Activated naive CD4-positive, alpha-beta T cell treated with anti-CD3 and anti-CD28 coated beads, Interleukin-2, amount 50 U/mL, for 24 hours (primary cell): ENCODE measurements around the gene KANSL1.
"Not testable (repeated sequence)": the region's sequence is repeated elsewhere in the genome, so short reads cannot be mapped to it uniquely, and the experiment has no call there.

Experiments
- H3K27ac Mint-ChIP-seq: one replicate; pipeline ENCODE4 v1.8.0; 2021; ENCODE audit warnings: mild to moderate bottlenecking, mixed read lengths
- H3K27me3 Mint-ChIP-seq: one replicate; pipeline ENCODE4 v1.8.0; 2021; ENCODE audit warnings: mixed read lengths
- H3K36me3 Mint-ChIP-seq: one replicate; pipeline ENCODE4 v1.8.0; 2021; ENCODE audit warnings: mixed read lengths
- H3K4me1 Mint-ChIP-seq: one replicate; pipeline ENCODE4 v1.8.0; 2021; ENCODE audit warnings: mixed read lengths
- H3K4me3 Mint-ChIP-seq: one replicate; pipeline ENCODE4 v1.8.0; 2021; ENCODE audit warnings: mild to moderate bottlenecking, mixed read lengths
- H3K9me3 Mint-ChIP-seq: one replicate; pipeline ENCODE4 v1.8.0; 2021; ENCODE audit warnings: mixed read lengths

The KANSL1 gene, protein sequence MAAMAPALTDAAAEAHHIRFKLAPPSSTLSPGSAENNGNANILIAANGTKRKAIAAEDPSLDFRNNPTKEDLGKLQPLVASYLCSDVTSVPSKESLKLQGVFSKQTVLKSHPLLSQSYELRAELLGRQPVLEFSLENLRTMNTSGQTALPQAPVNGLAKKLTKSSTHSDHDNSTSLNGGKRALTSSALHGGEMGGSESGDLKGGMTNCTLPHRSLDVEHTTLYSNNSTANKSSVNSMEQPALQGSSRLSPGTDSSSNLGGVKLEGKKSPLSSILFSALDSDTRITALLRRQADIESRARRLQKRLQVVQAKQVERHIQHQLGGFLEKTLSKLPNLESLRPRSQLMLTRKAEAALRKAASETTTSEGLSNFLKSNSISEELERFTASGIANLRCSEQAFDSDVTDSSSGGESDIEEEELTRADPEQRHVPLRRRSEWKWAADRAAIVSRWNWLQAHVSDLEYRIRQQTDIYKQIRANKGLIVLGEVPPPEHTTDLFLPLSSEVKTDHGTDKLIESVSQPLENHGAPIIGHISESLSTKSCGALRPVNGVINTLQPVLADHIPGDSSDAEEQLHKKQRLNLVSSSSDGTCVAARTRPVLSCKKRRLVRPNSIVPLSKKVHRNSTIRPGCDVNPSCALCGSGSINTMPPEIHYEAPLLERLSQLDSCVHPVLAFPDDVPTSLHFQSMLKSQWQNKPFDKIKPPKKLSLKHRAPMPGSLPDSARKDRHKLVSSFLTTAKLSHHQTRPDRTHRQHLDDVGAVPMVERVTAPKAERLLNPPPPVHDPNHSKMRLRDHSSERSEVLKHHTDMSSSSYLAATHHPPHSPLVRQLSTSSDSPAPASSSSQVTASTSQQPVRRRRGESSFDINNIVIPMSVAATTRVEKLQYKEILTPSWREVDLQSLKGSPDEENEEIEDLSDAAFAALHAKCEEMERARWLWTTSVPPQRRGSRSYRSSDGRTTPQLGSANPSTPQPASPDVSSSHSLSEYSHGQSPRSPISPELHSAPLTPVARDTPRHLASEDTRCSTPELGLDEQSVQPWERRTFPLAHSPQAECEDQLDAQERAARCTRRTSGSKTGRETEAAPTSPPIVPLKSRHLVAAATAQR (N-terminal part only)

DNA sequence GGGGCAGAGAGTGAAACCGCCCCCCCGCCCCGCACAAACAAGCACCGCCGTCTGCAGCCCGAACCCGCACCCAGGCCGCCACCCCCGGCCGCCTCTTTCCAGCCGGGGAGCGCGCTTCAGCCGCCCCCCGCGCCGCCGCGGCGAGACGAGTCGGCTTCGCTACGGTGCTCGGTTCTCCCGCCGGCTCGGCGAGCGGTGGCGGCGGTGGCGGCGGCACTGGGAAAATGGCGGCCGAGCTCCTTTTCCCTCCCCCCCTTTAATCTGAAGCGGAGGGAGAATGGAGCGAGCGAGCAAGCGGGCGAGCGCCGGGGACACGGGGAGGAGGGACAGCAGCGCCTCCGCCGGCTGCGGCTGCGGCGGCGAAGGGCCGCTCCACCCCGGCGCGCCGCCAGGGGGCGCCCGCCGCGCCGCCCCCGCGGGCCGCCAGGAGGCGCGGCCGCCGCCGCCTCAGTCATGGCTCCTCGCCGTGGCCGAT is at the start of gene KANSL1:
Gene KANSL1, minus strand, starts transcription at position 279 of the 475 bp plus-strand sequence. CDS start 21,286 bp downstream, outside the sequence.
- no peaks in the 10 kb centered on the region for H3K9me3 Mint-ChIP-seq
- H3K36me3 Mint-ChIP-seq = peaks cover 2% of the 10 kb centered on the region
- peak within 1 kb of the TSS; percentile 90 for H3K4me3 Mint-ChIP-seq
- peaks cover 66% of the 10 kb centered on the region for H3K4me1 Mint-ChIP-seq
- no peaks in the 10 kb centered on the region for H3K27me3 Mint-ChIP-seq
- H3K27ac Mint-ChIP-seq = peak within 1 kb of the TSS; percentile 99

DNA sequence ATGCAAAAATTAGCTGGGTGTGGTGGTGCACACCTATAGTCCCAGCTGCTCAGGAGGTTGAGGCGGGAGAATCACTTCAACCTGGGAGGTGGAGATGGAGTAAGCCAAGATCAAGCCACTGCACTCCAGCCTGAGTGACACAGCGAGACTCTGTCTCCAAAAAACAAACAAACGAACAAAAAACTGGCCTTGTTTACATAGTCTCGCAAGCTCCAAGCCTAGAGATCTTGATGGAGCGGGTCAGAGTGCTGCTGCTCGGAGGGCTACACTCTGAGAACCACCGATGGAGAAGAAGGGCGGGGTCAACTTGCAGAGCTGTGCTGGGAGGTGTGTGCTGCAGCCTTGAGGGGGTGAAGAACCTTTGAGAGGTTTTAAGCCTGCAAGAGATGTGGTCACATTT is 38.1 kb upstream of the KANSL1 start:
- not testable (repeated sequence) for H3K27me3 Mint-ChIP-seq, H3K27ac Mint-ChIP-seq, H3K9me3 Mint-ChIP-seq, H3K4me1 Mint-ChIP-seq, H3K36me3 Mint-ChIP-seq, H3K4me3 Mint-ChIP-seq

- H3K4me3 Mint-ChIP-seq = peak overlapping the region; percentile 96
- not testable (repeated sequence) for H3K36me3 Mint-ChIP-seq
These were observed 32.1 kb upstream of the KANSL1 start for GRCh38 chr17:46225274-46225794.

DNA sequence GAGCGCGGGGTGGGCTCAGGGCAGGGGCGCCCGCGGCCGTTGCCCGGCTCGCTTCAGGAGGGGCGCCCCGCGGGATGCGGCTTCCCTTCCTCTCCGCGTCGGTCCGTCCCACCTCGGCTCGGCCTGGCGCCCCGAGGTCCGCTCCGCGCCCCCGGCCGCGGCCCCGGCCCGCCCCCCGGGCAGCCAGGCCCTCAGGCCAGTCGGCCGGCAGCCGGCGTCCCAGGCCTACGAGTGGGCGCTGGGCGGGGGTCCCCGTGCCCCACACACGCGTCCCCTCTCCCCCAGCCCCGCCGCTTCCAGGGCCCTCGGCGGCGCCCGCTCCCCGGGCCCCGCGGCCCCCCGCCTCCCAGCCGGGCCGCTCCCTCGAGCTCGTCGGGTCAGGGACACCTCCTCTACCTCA is 31.6 kb upstream of the KANSL1 start:
- H3K27me3 Mint-ChIP-seq, H3K36me3 Mint-ChIP-seq, H3K9me3 Mint-ChIP-seq, H3K27ac Mint-ChIP-seq: not testable (repeated sequence)
- Mint-ChIP-seq H3K4me1 (peaks cover 12% of the 10 kb centered on the region), H3K4me3 (peak overlapping the region; percentile 96)

More at GRCh38 chr17:46225274-46225794, 32.1 kb upstream of the KANSL1 start:
- peak overlapping the region; percentile 87 for H3K27ac Mint-ChIP-seq
- peaks cover 12% of the 10 kb centered on the region for H3K4me1 Mint-ChIP-seq
- not testable (repeated sequence) for H3K27me3 Mint-ChIP-seq, H3K9me3 Mint-ChIP-seq

DNA sequence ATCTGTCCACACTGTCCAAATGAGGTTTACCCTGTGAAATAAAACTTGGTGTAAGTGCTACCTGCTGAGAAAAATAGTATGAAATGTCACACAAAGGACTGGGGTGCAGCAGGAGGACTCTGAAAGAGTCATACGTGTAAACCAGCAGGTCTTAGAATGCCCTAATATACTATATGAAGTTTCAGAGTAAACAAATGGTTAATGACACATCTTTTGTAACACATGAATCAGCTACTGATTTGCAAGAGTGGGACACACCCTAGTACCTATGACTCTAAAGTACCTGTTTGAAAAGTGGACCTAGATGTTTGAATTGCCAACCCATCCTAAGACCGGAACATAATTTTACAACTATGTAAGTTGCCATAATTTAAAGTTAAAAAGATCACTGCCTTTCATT is 29.8 kb upstream of the KANSL1 start:
- H3K4me3 Mint-ChIP-seq = peak overlapping the region; percentile 57
- not testable (repeated sequence) for H3K9me3 Mint-ChIP-seq, H3K36me3 Mint-ChIP-seq, H3K27ac Mint-ChIP-seq, H3K27me3 Mint-ChIP-seq
- peaks cover 12% of the 10 kb centered on the region for H3K4me1 Mint-ChIP-seq

DNA sequence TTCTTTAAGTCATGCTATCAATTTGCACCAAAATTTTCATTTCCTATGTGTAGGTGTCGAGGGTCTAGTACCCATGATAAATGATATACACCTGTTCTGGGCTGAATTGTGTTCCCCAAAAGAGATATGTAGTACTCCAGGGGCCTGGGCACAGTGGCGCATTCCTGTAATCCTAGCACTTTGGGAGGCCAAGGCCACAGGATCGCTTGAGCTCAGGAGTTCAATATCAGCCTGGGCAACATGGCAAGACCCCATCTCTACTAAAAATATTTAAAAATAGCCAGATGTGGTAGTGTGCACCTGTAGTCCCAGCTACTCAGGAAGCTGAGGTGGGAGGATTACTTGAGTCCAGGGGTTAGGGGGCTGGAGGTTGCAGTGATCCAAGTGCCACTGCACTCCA is 23.5 kb upstream of the KANSL1 start:
- no peaks in the 10 kb centered on the region for H3K27me3 Mint-ChIP-seq
- H3K4me3 Mint-ChIP-seq = no peak overlapping the region
- peaks cover 31% of the 10 kb centered on the region for H3K4me1 Mint-ChIP-seq
- no peaks in the 10 kb centered on the region for H3K9me3 Mint-ChIP-seq
- no peak overlapping the region for H3K27ac Mint-ChIP-seq
- H3K36me3 Mint-ChIP-seq = peaks cover 4% of the 10 kb centered on the region

- H3K27me3 Mint-ChIP-seq = no peaks in the 10 kb centered on the region
- H3K4me1 Mint-ChIP-seq = peaks cover 51% of the 10 kb centered on the region
- peaks cover 6% of the 10 kb centered on the region for H3K36me3 Mint-ChIP-seq
- H3K27ac Mint-ChIP-seq = peak overlapping the region; percentile 68
- H3K4me3 Mint-ChIP-seq = peak overlapping the region; percentile 3
- H3K9me3 Mint-ChIP-seq = no peaks in the 10 kb centered on the region
These were observed 19.6 kb upstream of the KANSL1 start for GRCh38 chr17:46212634-46213435.

- peaks cover 65% of the 10 kb centered on the region for H3K4me1 Mint-ChIP-seq
- no peaks in the 10 kb centered on the region for H3K9me3 Mint-ChIP-seq
- H3K4me3 Mint-ChIP-seq = no peak overlapping the region
- no peak overlapping the region for H3K27ac Mint-ChIP-seq
- H3K27me3 Mint-ChIP-seq = no peaks in the 10 kb centered on the region
- H3K36me3 Mint-ChIP-seq = peaks cover 4% of the 10 kb centered on the region
These were observed 15.8 kb upstream of the KANSL1 start for GRCh38 chr17:46208997-46209396.

GRCh38 chr17:46205975-46206374 is 12.7 kb upstream of the KANSL1 start:
- Mint-ChIP-seq H3K27ac (no peak overlapping the region), H3K9me3 (no peaks in the 10 kb centered on the region), H3K27me3 (no peaks in the 10 kb centered on the region), H3K4me1 (peaks cover 66% of the 10 kb centered on the region), H3K4me3 (no peak overlapping the region), H3K36me3 (peaks cover 4% of the 10 kb centered on the region)

- Mint-ChIP-seq H3K27ac (no peak overlapping the region), H3K4me3 (no peak overlapping the region), H3K27me3 (no peaks in the 10 kb centered on the region), H3K9me3 (no peaks in the 10 kb centered on the region), H3K36me3 (peaks cover 5% of the 10 kb centered on the region), H3K4me1 (peaks cover 76% of the 10 kb centered on the region)
These were observed 9.2 kb upstream of the KANSL1 start for GRCh38 chr17:46202424-46202823.

- Mint-ChIP-seq H3K4me3 (no peak overlapping the region), H3K27ac (no peak overlapping the region), H3K4me1 (peaks cover 79% of the 10 kb centered on the region), H3K9me3 (no peaks in the 10 kb centered on the region), H3K36me3 (peaks cover 5% of the 10 kb centered on the region), H3K27me3 (no peaks in the 10 kb centered on the region)
These were observed 8.3 kb upstream of the KANSL1 start for GRCh38 chr17:46201491-46201890.

DNA sequence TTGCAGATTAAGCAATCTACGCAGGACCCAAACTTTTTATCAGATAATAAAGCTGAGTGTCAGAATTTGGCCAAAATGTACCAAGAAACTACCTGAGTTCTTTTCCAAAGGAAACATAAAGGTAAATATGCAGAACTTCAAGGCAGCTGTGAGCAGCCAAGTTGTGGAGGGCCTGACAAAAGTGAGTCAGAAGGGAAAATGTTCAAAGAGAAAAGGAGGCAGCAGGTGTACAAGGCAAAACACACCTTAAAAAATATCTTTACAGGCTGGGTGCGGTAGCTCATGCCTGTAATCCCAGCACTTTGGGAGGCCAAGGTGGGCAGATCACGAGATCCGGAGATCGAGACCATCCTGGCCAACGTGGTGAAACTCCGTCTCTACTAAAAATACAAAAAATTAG is 7.0 kb upstream of the KANSL1 start:
- H3K27ac Mint-ChIP-seq = no peak overlapping the region
- H3K4me3 Mint-ChIP-seq = no peak overlapping the region
- H3K9me3 Mint-ChIP-seq = no peaks in the 10 kb centered on the region
- H3K27me3 Mint-ChIP-seq = no peaks in the 10 kb centered on the region
- peaks cover 84% of the 10 kb centered on the region for H3K4me1 Mint-ChIP-seq
- H3K36me3 Mint-ChIP-seq = peaks cover 5% of the 10 kb centered on the region

GRCh38 chr17:46199379-46199778 is 6.2 kb upstream of the KANSL1 start:
- H3K4me3 Mint-ChIP-seq = no peak overlapping the region

DNA sequence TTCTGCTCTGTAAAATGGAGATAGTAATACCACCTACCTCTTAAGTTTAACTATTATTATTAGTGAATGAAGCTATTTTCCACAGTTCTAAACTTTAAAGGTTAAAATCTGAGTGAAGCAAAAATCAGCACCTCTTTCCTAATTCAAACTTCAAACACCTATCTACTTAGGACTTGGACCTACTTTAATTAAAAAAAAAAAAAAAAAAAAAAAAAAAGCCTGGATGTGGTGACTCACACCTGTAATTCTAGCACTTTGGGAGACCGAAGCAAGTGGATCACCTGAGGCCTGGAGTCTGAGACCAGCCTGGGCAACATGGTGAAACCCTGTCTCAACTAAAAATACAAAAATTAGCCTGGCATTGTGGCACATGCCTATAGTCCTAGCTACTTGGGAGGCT is 5.0 kb upstream of the KANSL1 start:
- peaks cover 3% of the 10 kb centered on the region for H3K36me3 Mint-ChIP-seq
- H3K4me3 Mint-ChIP-seq = no peak overlapping the region
- H3K27me3 Mint-ChIP-seq = no peaks in the 10 kb centered on the region
- no peaks in the 10 kb centered on the region for H3K9me3 Mint-ChIP-seq
- H3K27ac Mint-ChIP-seq = peak overlapping the region; percentile 17
- peaks cover 78% of the 10 kb centered on the region for H3K4me1 Mint-ChIP-seq

More at GRCh38 chr17:46199379-46199778, 6.2 kb upstream of the KANSL1 start:
- Mint-ChIP-seq H3K27me3 (no peaks in the 10 kb centered on the region), H3K4me1 (peaks cover 84% of the 10 kb centered on the region), H3K36me3 (peaks cover 3% of the 10 kb centered on the region), H3K9me3 (no peaks in the 10 kb centered on the region), H3K27ac (peak overlapping the region; percentile 78)

DNA sequence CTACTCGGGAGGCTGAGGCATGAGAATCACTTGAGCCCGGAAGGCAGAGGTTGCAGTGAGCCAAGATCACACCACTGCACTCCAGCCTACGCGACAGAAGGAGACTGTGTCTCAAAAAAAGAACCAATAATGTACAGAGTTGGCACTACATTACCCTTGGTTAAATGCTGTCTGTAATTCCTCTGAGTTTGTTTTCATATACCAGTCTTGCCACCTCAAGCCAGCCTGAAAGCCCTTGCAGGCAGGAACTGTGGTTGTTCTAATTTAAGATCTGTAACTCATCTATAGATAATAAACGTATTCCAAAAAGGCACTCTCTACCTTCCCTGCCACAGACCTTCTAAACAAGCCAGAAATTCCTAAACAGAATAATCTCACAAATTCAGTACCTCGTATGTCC is 4.3 kb upstream of the KANSL1 start:
- peak overlapping the region; percentile 93 for H3K27ac Mint-ChIP-seq
- no peak overlapping the region for H3K4me3 Mint-ChIP-seq
- H3K27me3 Mint-ChIP-seq = no peaks in the 10 kb centered on the region
- H3K4me1 Mint-ChIP-seq = peaks cover 75% of the 10 kb centered on the region
- no peaks in the 10 kb centered on the region for H3K9me3 Mint-ChIP-seq
- peaks cover 3% of the 10 kb centered on the region for H3K36me3 Mint-ChIP-seq
